HG03135 (cell line): Measurements from ENCODE around the gene TAF4B.
"Not testable (repeated sequence)": the region's sequence is repeated elsewhere in the genome, so short reads cannot be mapped to it uniquely, and the experiment has no call there.

Experiments
- ATAC-seq: cut with Tn5 transposase; IDR thresholded peaks from one replicate; pipeline ENCODE4 v1.9.1; 2021; ENCODE audit warnings: mild to moderate bottlenecking, moderate library complexity; ENCODE audit not compliant: unreplicated experiment

TAF4B gene

GRCh38 chr18:26230497-26230896, 4.3 kb downstream of the TAF4B start:
- ATAC-seq = no peak

- ATAC-seq = no peak
Measured at GRCh38 chr18:26233208-26233607, 7.0 kb downstream of the TAF4B start.

- ATAC-seq = not testable (repeated sequence)
Measured at GRCh38 chr18:26237363-26237762, 11.1 kb downstream of the TAF4B start.

GRCh38 chr18:26238718-26239117, 12.5 kb downstream of the TAF4B start:
- not testable (repeated sequence) for ATAC-seq

- ATAC-seq = not testable (repeated sequence)
Measured at GRCh38 chr18:26242392-26242791, 16.1 kb downstream of the TAF4B start.

- not testable (repeated sequence) for ATAC-seq
Measured at GRCh38 chr18:26245434-26245833, 19.2 kb downstream of the TAF4B start.

- no peak for ATAC-seq
Measured at GRCh38 chr18:26252411-26252810, 26.2 kb downstream of the TAF4B start.

GRCh38 chr18:26254808-26255207, 28.6 kb downstream of the TAF4B start:
- not testable (repeated sequence) for ATAC-seq

- ATAC-seq = no peak
Measured at GRCh38 chr18:26255695-26256622, 29.7 kb downstream of the TAF4B start.

- no peak for ATAC-seq
Measured at GRCh38 chr18:26258711-26259110, 32.5 kb downstream of the TAF4B start.

GRCh38 chr18:26259416-26259815, 33.2 kb downstream of the TAF4B start:
- ATAC-seq = not testable (repeated sequence)

GRCh38 chr18:26262156-26262555, 35.9 kb downstream of the TAF4B start:
- ATAC-seq = no peak

GRCh38 chr18:26267357-26267930, 41.2 kb downstream of the TAF4B start:
- ATAC-seq = no peak

- ATAC-seq = no peak
Measured at GRCh38 chr18:26268454-26268853, 42.2 kb downstream of the TAF4B start.

- ATAC-seq = no peak
Measured at GRCh38 chr18:26271917-26272549, 45.8 kb downstream of the TAF4B start.

GRCh38 chr18:26277374-26277773, 51.1 kb downstream of the TAF4B start:
- ATAC-seq = no peak

GRCh38 chr18:26279428-26279827, 53.2 kb downstream of the TAF4B start:
- ATAC-seq = no peak

GRCh38 chr18:26286008-26286407, 59.8 kb downstream of the TAF4B start:
- no peak for ATAC-seq

- ATAC-seq = no peak
Measured at GRCh38 chr18:26287644-26288043, 61.4 kb downstream of the TAF4B start.

GRCh38 chr18:26290385-26290784, 64.1 kb downstream of the TAF4B start:
- ATAC-seq = no peak

- ATAC-seq = no peak
Measured at GRCh38 chr18:26293982-26294381, 67.7 kb downstream of the TAF4B start.

GRCh38 chr18:26298107-26298506, 71.9 kb downstream of the TAF4B start:
- ATAC-seq = no peak
